T-cell (primary cell): Measurements from ENCODE around the gene ZNF410. TPM values are rescaled to one million over a fixed set of nuclear protein-coding genes. Genes with fewer than 3 reads are reported as not detected.
A peak's percentile ranks its signal among the peaks of the same experiment; 100 is the strongest.
"Not testable (repeated sequence)": the region's sequence is repeated elsewhere in the genome, so short reads cannot be mapped to it uniquely, and the experiment has no call there.

Source experiments
- ATAC-seq, 4 experiments: fragments of 200-7000 bp in 3 of 4; fragments of 150-1000 bp in 1 of 4; cut with Tn5 transposase; replicated peaks in 1 of 4; 1 replicate in 3 of 4; 2 replicates in 1 of 4; pipeline ENCODE4 v1.10.0; 2021; ENCODE audit warnings: moderate library complexity in 3 of 4, mild to moderate bottlenecking in 2 of 4, moderate number of reproducible peaks in 1 of 4
- CTCF ChIA-PET, 2 donors: fragments of 300-600 bp; sonication (Branson Sonifier 250); formaldehyde crosslinking; loops; one replicate each; lab custom pipeline; 2022; ENCODE audit warnings: antibody characterized with exemption in 2 of 2; lab: Charles Lee
- POLR2A ChIA-PET, 2 donors: fragments of 300-600 bp; sonication (Branson Sonifier 250); formaldehyde crosslinking; loops; one replicate each; lab custom pipeline; 2022; ENCODE audit warnings: antibody characterized with exemption in 2 of 2; lab: Charles Lee
- DNase-seq, 35 experiments: peaks; one replicate each; pipeline versions ENCODE4 v3.0.0 to v3.0.0-alpha.2; 2013 to 2023
- H3K27ac ChIP-seq: one replicate; pipeline ENCODE4 v1.5.1; 2013; ENCODE audit warnings: low read length
- H3K27me3 ChIP-seq, 2 experiments: replicated peaks in 1 of 2; 1 replicate in 1 of 2; 2 replicates in 1 of 2; pipeline versions ENCODE4 v1.6.1 to v1.7.0; 2013; ENCODE audit warnings: low read length in 1 of 2, mixed read lengths in 1 of 2; ENCODE audit not compliant: control insufficient read depth in 2 of 2, insufficient read depth in 2 of 2; ENCODE audit errors: extremely low read depth in 1 of 2
- H3K36me3 ChIP-seq, 2 donors: 1 replicate in 1 of 2; 2 replicates in 1 of 2; pipeline versions ENCODE4 v1.6.1 to v1.7.0; 2013; ENCODE audit warnings: low read length in 1 of 2; ENCODE audit not compliant: control insufficient read depth in 2 of 2, insufficient read depth in 1 of 2; ENCODE audit errors: extremely low read depth in 1 of 2
- H3K4me1 ChIP-seq, 2 experiments: 1 replicate in 1 of 2; 2 replicates in 1 of 2; pipeline versions ENCODE4 v1.6.1 to v1.7.0; 2013; ENCODE audit warnings: low read length in 2 of 2, mixed read lengths in 1 of 2; ENCODE audit not compliant: insufficient read depth in 2 of 2, control insufficient read depth in 1 of 2; ENCODE audit errors: extremely low read depth in 1 of 2
- H3K4me3 ChIP-seq, 2 donors: 1 replicate in 1 of 2; 2 replicates in 1 of 2; pipeline versions ENCODE4 v1.5.1 to v1.7.0; 2013; ENCODE audit warnings: mild to moderate bottlenecking in 2 of 2, low read length in 1 of 2, moderate library complexity in 1 of 2; ENCODE audit not compliant: control insufficient read depth in 1 of 2; ENCODE audit errors: extremely low read depth in 1 of 2
- H3K9me3 ChIP-seq: 2 replicates; pipeline ENCODE4 v1.7.0; 2013
- H3K27ac Mint-ChIP-seq, 2 donors: one replicate each; pipeline ENCODE4 v1.8.0; 2020 to 2021; ENCODE audit warnings: mild to moderate bottlenecking in 2 of 2, mixed read lengths in 2 of 2
- H3K27me3 Mint-ChIP-seq, 2 donors: one replicate each; pipeline ENCODE4 v1.8.0; 2021 to 2022; ENCODE audit warnings: mixed read lengths in 2 of 2
- H3K36me3 Mint-ChIP-seq: one replicate; pipeline ENCODE4 v1.8.0; 2021; ENCODE audit warnings: mixed read lengths
- H3K4me1 Mint-ChIP-seq, 3 donors: one replicate each; pipeline ENCODE4 v1.8.0; 2020 to 2022; ENCODE audit warnings: mixed read lengths in 3 of 3, mild to moderate bottlenecking in 1 of 3
- H3K4me3 Mint-ChIP-seq, 3 donors: one replicate each; pipeline ENCODE4 v1.8.0; 2020 to 2022; ENCODE audit warnings: mild to moderate bottlenecking in 3 of 3, mixed read lengths in 3 of 3, moderate library complexity in 3 of 3
- H3K9me3 Mint-ChIP-seq, 3 donors: one replicate each; pipeline ENCODE4 v1.8.0; 2020 to 2022; ENCODE audit warnings: mixed read lengths in 3 of 3
- WGBS: methylation state at CpG from one replicate; pipeline ENCODE4 v1.1.5; 2013; ENCODE audit warnings: missing lambda C conversion rate; ENCODE audit not compliant: insufficient coverage; 5-methylcytosine and 5-hydroxymethylcytosine counted together
- total RNA-seq, 35 experiments: library from RNA in 6 of 35; stranded (reverse) in 6 of 35; fragments of 120-200 nt in 1 of 35; gene quantifications; one replicate each; pipeline versions ENCODE4 v1.2.1 to v1.2.4 and lab custom pipeline; 2013 to 2026

ZNF410 gene
- total RNA-seq, 5 donors from 2014 or later (not counting 1 experiment from before 2014, with no cell fraction given): 39.5 to 77.3 (median 40.3) TPM

DNA sequence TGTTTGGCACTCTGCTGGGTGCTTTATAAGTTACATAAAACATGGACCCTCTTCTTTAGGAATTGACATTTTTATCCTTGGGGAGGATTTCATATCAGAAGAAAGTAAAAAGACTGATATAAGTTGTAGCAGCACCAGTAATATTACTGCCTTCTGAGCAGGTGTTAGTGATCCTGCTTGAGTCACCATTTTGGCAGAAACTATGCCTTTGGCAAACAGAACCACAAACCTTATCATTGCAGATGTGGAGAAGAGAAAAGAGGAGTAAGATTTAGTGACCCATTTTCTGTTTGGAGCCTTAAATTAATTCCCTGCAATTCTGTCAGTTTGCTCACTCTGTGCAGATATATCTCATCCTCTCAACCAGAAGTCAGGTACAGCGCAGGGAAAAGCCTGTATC lies 23.0 kb downstream of the ZNF410 start:
- H3K4me1 ChIP-seq: no peaks in the 10 kb centered on the region
- Mint-ChIP-seq H3K36me3 (peaks cover 78% of the 10 kb centered on the region), H3K27me3 (no peaks in the 10 kb centered on the region), H3K9me3 (peaks cover 0 to 8% (median 3%) of the 10 kb centered on the region in 3 donors), H3K4me3 (no peak overlapping the region), H3K27ac (peak overlapping the region in 1 of 2 donors; percentile 17), H3K4me1 (peaks cover 0 to 6% (median 4%) of the 10 kb centered on the region in 3 donors)
- DNase-seq (no peak), ATAC-seq (no peak)
- WGBS: no CpG with 5 or more reads among the region's 1 CpG
- H3K9me3 ChIP-seq: peaks cover 3% of the 10 kb centered on the region
- H3K27me3 ChIP-seq: no peaks in the 10 kb centered on the region
- ChIA-PET POLR2A (no interaction called here), CTCF (no interaction called here)
- H3K27ac ChIP-seq: no peak overlapping the region
- no peak overlapping the region for H3K4me3 ChIP-seq
- peaks cover 20 to 79% of the 10 kb centered on the region in 2 donors for H3K36me3 ChIP-seq

DNA sequence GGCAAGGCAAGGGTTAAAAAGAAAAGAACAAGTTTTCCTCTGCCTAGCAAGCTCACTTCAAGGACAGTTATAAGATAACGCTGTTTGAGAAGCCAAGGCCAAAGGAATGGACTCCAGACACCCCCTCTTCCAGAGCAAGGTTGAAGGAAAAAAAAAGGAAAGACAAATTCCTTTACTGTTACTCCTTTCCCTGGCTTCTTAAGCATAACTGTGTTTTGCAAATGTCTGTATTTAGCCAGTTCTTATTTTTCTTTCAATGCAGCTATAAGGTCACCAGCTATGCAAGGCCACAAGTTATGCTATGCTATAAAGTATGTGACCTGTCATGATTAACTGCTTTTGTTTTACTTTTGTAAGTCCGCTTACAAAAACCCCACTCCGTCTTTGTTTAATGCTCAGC lies 26.6 kb downstream of the ZNF410 start:
- ChIA-PET CTCF (interaction anchor here (0.6 to 0.7 kb wide), 3 partner anchors 165 to 1277 kb away, joined by 3 to 7 read pairs (median 4); no protein-coding TSS in a partner anchor), POLR2A (interaction anchor here in 1 of 2 donors (0.7 kb wide), 2 partner anchors 198 to 609 kb away, joined by 3 to 6 read pairs; no protein-coding TSS in a partner anchor)
- Mint-ChIP-seq H3K27ac (no peak overlapping the region), H3K9me3 (peaks cover 0 to 8% (median 3%) of the 10 kb centered on the region in 3 donors), H3K36me3 (peaks cover 70% of the 10 kb centered on the region), H3K27me3 (no peaks in the 10 kb centered on the region), H3K4me3 (no peak overlapping the region), H3K4me1 (peaks cover 6 to 10% (median 10%) of the 10 kb centered on the region in 3 donors)
- H3K27me3 ChIP-seq: no peaks in the 10 kb centered on the region
- ATAC-seq (no peak), DNase-seq (no peak)
- peaks cover 20 to 66% of the 10 kb centered on the region in 2 donors for H3K36me3 ChIP-seq
- H3K27ac ChIP-seq: no peak overlapping the region
- H3K9me3 ChIP-seq: peaks cover 3% of the 10 kb centered on the region
- 100% methylated on average over 1 of the region's 3 CpGs for WGBS
- no peaks in the 10 kb centered on the region for H3K4me1 ChIP-seq
- no peak overlapping the region for H3K4me3 ChIP-seq

DNA sequence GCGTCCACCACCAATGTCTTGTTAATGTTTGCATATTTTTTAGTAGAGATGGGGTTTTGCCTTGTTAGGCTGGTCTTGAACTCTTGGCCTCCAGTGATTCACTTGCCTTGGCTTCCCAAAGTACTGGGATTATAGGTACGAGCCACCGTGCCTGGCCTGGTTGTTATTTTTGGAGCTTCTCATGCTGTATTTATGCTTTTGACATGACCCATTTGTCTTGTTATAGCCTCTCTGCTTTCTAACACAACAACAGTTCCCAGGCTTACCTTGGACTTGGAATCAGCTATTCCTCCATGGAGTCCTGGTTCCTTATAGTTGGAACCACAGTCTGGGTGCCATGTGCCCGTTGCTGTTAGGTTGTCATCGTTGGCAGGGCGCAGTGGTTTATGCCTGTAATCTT lies 29.7 kb downstream of the ZNF410 start:
- Mint-ChIP-seq H3K4me1 (peaks cover 4 to 6% (median 6%) of the 10 kb centered on the region in 3 donors), H3K9me3 (peaks cover 0 to 8% (median 3%) of the 10 kb centered on the region in 3 donors), H3K4me3 (no peak overlapping the region), H3K27me3 (no peaks in the 10 kb centered on the region), H3K36me3 (peaks cover 55% of the 10 kb centered on the region), H3K27ac (no peak overlapping the region)
- H3K4me1 ChIP-seq: no peaks in the 10 kb centered on the region
- H3K9me3 ChIP-seq: peaks cover 3% of the 10 kb centered on the region
- ATAC-seq: no peak
- CTCF ChIA-PET: interaction anchor here in 1 of 2 donors (0.5 kb wide), 1 partner anchor 39 kb away, joined by 3 read pairs; no protein-coding TSS in a partner anchor
- 100% methylated on average over 2 of the region's 6 CpGs for WGBS
- H3K27me3 ChIP-seq: no peaks in the 10 kb centered on the region
- DNase-seq: no peak
- H3K36me3 ChIP-seq: peaks cover 19 to 64% of the 10 kb centered on the region in 2 donors
- no peak overlapping the region for H3K27ac ChIP-seq
- POLR2A ChIA-PET: no interaction called here
- no peak overlapping the region for H3K4me3 ChIP-seq

DNA sequence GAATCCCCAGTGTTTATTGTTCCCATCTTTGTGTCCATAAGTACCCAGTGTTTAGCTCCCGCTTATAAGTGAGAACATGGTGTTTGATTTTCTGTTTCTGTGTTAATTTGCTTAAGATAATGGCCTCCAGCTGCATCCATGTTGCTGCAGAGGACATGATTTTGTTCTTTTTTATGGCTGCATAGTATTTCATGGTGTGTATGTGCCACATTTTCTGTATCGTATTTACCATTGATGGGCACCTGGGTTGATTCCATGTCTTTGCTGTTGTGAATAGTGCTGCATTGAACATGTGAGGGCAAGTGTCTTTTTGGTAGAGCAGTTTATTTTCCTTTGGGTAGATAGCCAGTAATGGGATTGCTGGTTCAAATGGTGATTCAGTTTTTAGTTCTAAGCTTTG lies 32.8 kb downstream of the ZNF410 start:
- POLR2A ChIA-PET: interaction anchor here in 1 of 2 donors (0.6 kb wide), 1 partner anchor 495 kb away, joined by 10 read pairs; no protein-coding TSS in a partner anchor
- not testable (repeated sequence) for H3K4me1 Mint-ChIP-seq
- H3K36me3 Mint-ChIP-seq: peaks cover 54% of the 10 kb centered on the region

DNA sequence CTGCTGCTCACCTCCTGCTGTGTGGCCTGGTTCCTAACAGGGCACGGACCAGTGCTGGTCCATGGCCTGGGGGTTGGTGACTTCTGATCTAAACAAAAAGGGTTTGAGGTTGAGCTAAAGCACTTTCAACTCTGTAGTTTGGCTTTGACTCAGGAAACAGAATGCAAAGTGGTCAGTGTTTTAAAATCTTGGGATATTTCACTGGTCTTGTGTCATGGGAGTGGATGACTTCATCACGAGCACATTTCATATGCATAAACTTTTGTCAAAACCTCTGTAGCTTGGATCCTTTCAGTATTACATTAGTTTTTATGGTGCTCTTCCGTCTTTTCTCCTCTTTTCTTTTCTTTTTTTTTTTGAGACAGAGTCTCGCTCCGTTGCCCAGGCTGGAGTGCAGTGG lies 37.7 kb downstream of the ZNF410 start:
- Histone ChIP-seq H3K4me1 (no peaks in the 10 kb centered on the region), H3K27me3 (no peaks in the 10 kb centered on the region), H3K4me3 (no peak overlapping the region), H3K36me3 (peaks cover 6 to 89% of the 10 kb centered on the region in 2 donors), H3K9me3 (no peaks in the 10 kb centered on the region), H3K27ac (no peak overlapping the region)
- no peaks in the 10 kb centered on the region for H3K27me3 Mint-ChIP-seq
- ATAC-seq: no peak
- no peaks in the 10 kb centered on the region for H3K9me3 Mint-ChIP-seq
- H3K4me1 Mint-ChIP-seq: peaks cover 0 to 3% (median 0%) of the 10 kb centered on the region in 3 donors
- CTCF ChIA-PET: no interaction called here
- peaks cover 67% of the 10 kb centered on the region for H3K36me3 Mint-ChIP-seq
- WGBS: 100% methylated on average over 3 of the region's 5 CpGs
- POLR2A ChIA-PET: no interaction called here
- no peak for DNase-seq
- no peak overlapping the region for H3K4me3 Mint-ChIP-seq
- H3K27ac Mint-ChIP-seq: no peak overlapping the region

More for the DNA sequence above, 32.8 kb downstream of the ZNF410 start:
- H3K27me3 Mint-ChIP-seq, H3K9me3 ChIP-seq, H3K4me3 ChIP-seq, H3K4me1 ChIP-seq, H3K27ac ChIP-seq, H3K27ac Mint-ChIP-seq, DNase-seq, H3K27me3 ChIP-seq, H3K9me3 Mint-ChIP-seq, ATAC-seq, H3K4me3 Mint-ChIP-seq: not testable (repeated sequence)
- peaks cover 4 to 72% of the 10 kb centered on the region in 2 donors for H3K36me3 ChIP-seq
- WGBS: 100% methylated on average over 2 of the region's 2 CpGs
- CTCF ChIA-PET: interaction anchor here in 1 of 2 donors (0.6 kb wide), 1 partner anchor 23 kb away, joined by 3 read pairs; no protein-coding TSS in a partner anchor

DNA sequence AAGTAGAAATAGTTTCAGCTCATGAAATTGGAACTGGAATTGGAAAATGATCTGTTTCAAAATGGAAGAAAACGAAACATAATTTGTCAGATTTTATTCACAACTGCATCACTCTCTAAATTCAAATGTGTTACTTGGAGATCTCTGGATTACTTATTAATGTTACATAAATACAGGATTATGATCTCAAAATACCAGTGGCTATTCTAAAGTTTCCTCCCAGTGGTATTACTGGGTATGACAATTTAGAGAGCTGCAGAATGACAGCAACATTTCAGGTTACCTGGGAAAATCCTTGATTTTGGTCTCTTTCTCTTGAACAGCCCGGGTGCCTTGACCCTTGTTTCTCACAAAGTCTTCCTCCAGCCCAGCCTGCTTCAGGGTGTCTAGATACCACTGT lies 49.0 kb downstream of the ZNF410 start:
- no peaks in the 10 kb centered on the region for H3K9me3 Mint-ChIP-seq
- no peak overlapping the region for H3K4me3 Mint-ChIP-seq
- no peak overlapping the region for H3K27ac ChIP-seq
- no peaks in the 10 kb centered on the region for H3K9me3 ChIP-seq
- CTCF ChIA-PET: interaction anchor here (0.7 to 1.2 kb wide), 3 partner anchors 11 to 666 kb away, joined by 3 to 5 read pairs (median 4); no protein-coding TSS in a partner anchor
- no peaks in the 10 kb centered on the region for H3K27me3 ChIP-seq
- peaks cover 5 to 69% of the 10 kb centered on the region in 2 donors for H3K36me3 ChIP-seq
- ATAC-seq (no peak), DNase-seq (peak in 1 of 35 experiments; percentile 15)
- H3K4me1 Mint-ChIP-seq: peaks cover 8 to 12% (median 8%) of the 10 kb centered on the region in 3 donors
- POLR2A ChIA-PET: interaction anchor here in 1 of 2 donors (0.6 kb wide), 2 partner anchors 54 to 124 kb away, joined by 3 read pairs; no protein-coding TSS in a partner anchor
- H3K36me3 Mint-ChIP-seq: peaks cover 36% of the 10 kb centered on the region
- H3K4me1 ChIP-seq: peaks cover 0 to 2% of the 10 kb centered on the region in 2 experiments
- no CpG with 5 or more reads among the region's 2 CpGs for WGBS
- no peak overlapping the region for H3K4me3 ChIP-seq
- H3K27me3 Mint-ChIP-seq: no peaks in the 10 kb centered on the region
- H3K27ac Mint-ChIP-seq: no peak overlapping the region
